Right atrium auricular region (tissue), 2 donors: ENCODE measurements around the gene EMC10. TPM values are rescaled to one million over a fixed set of nuclear protein-coding genes. Genes with fewer than 3 reads are reported as not detected.

Source experiments
- DNase-seq: peaks from one replicate; pipeline ENCODE4 v3.0.0-alpha.2; 2019; ENCODE audit warnings: low spot score
- H3K27ac ChIP-seq, 2 donors: fragments of 200-600 bp; sonication (generic); 1 replicate in 1 of 2; 2 replicates in 1 of 2; pipeline ENCODE4 v1.5.1; 2016 to 2019
- H3K27me3 ChIP-seq, 2 donors: fragments of 200-600 bp; sonication (generic); one replicate each; pipeline versions ENCODE4 v1.5.1 to v1.6.0; 2017 to 2019
- H3K36me3 ChIP-seq: fragments of 200-600 bp; sonication (generic); one replicate; pipeline ENCODE4 v1.5.1; 2016
- H3K4me1 ChIP-seq, 2 donors: fragments of 200-600 bp; sonication (generic); one replicate each; pipeline versions ENCODE4 v1.5.1 to v1.6.0; 2017 to 2019
- H3K4me3 ChIP-seq, 2 donors: fragments of 200-600 bp; sonication (generic); 1 replicate in 1 of 2; 2 replicates in 1 of 2; pipeline ENCODE4 v1.5.1; 2017 to 2019; ENCODE audit warnings: mild to moderate bottlenecking in 1 of 2, moderate library complexity in 1 of 2
- H3K9me3 ChIP-seq, 2 donors: fragments of 200-600 bp; sonication (generic); one replicate each; pipeline ENCODE4 v1.5.1; 2019
- CTCF ChIP-seq, 2 donors: fragments of 200-600 bp; sonication (generic); IDR thresholded peaks; one replicate each; pipeline ENCODE4 v1.5.1; 2019; ENCODE audit warnings: antibody characterized with exemption in 2 of 2
- total RNA-seq, 2 donors: library from RNA; depleted of rRNA; stranded (reverse); fragments of >200 nt; gene quantifications; one replicate each; pipeline ENCODE4 v1.1.0, GENCODE V29; 2016

EMC10 gene
- total RNA-seq, 2 donors from 2014 or later = 94.9 to 112 TPM

- Histone ChIP-seq H3K4me3 (no peak overlapping the region), H3K27ac (no peak overlapping the region), H3K4me1 (no peaks in the 10 kb centered on the region), H3K36me3 (no peaks in the 10 kb centered on the region), H3K9me3 (no peaks in the 10 kb centered on the region), H3K27me3 (peaks cover 0 to 3% of the 10 kb centered on the region in 2 donors)
- TF ChIP-seq CTCF (IDR thresholded peaks at IDR 0.05) = no peak
- DNase-seq = no peak
Observed at GRCh38 chr19:50457300-50457699, 19.0 kb upstream of the EMC10 start.

GRCh38 chr19:50458396-50459066 lies 17.8 kb upstream of the EMC10 start:
- Histone ChIP-seq H3K27me3 (peaks cover 0 to 3% of the 10 kb centered on the region in 2 donors), H3K36me3 (no peaks in the 10 kb centered on the region), H3K4me3 (no peak overlapping the region), H3K4me1 (no peaks in the 10 kb centered on the region), H3K27ac (no peak overlapping the region), H3K9me3 (no peaks in the 10 kb centered on the region)
- TF ChIP-seq CTCF (IDR thresholded peaks at IDR 0.05) = no peak
- no peak for DNase-seq

- Histone ChIP-seq H3K27ac (no peak overlapping the region), H3K4me1 (no peaks in the 10 kb centered on the region), H3K9me3 (no peaks in the 10 kb centered on the region), H3K36me3 (no peaks in the 10 kb centered on the region), H3K4me3 (no peak overlapping the region), H3K27me3 (peaks cover 0 to 3% of the 10 kb centered on the region in 2 donors)
- DNase-seq = no peak
- TF ChIP-seq CTCF (IDR thresholded peaks at IDR 0.05) = no peak
Observed at GRCh38 chr19:50459067-50459456, 17.2 kb upstream of the EMC10 start.

- no peak overlapping the region for H3K27ac ChIP-seq
- TF ChIP-seq CTCF (IDR thresholded peaks at IDR 0.05) = no peak
- no peaks in the 10 kb centered on the region for H3K36me3 ChIP-seq
- DNase-seq = no peak
- H3K4me1 ChIP-seq = no peaks in the 10 kb centered on the region
- no peak overlapping the region for H3K4me3 ChIP-seq
- H3K27me3 ChIP-seq = peaks cover 0 to 3% of the 10 kb centered on the region in 2 donors
- no peaks in the 10 kb centered on the region for H3K9me3 ChIP-seq
Observed at GRCh38 chr19:50459638-50460037, 16.7 kb upstream of the EMC10 start.

GRCh38 chr19:50460161-50460765 lies 16.0 kb upstream of the EMC10 start:
- DNase-seq = no peak
- H3K27ac ChIP-seq = no peak overlapping the region
- H3K27me3 ChIP-seq = peaks cover 0 to 3% of the 10 kb centered on the region in 2 donors
- H3K36me3 ChIP-seq = no peaks in the 10 kb centered on the region
- no peak for TF ChIP-seq CTCF (IDR thresholded peaks at IDR 0.05)
- H3K4me1 ChIP-seq = no peaks in the 10 kb centered on the region
- H3K9me3 ChIP-seq = no peaks in the 10 kb centered on the region
- no peak overlapping the region for H3K4me3 ChIP-seq
